ENCODE data around the gene ANK2. TPM values are rescaled to one million over a fixed set of nuclear protein-coding genes. Genes with fewer than 3 reads are reported as not detected.

The ANK2 gene
- polyA plus RNA-seq, 1 experiment: 1.3 TPM

DNA sequence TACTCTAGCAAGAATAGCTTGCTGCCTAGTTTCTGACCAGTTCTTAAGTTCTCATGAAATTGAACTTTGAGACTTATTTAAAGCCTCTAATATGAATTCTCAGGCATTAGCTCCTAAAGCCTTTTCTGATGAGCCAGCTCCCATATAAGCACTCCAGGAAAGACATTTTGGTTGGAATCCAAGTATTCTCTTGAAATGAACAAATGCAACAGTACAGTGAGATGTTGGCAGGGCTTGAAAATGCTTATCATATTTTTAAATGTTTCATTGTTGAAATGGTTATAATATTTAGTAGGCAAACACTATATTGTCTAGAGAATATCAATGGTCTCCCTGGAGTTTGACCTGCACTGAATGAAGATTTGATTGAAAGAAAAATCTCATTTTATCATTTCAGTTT, 240.3 kb downstream of the ANK2 start:
- Histone ChIP-seq H3K27me3 (ENCODE audit: control insufficient read depth, insufficient read depth, low read length) (no peaks in the 10 kb centered on the region), H3K27ac (ENCODE audit: low read depth, low read length) (no peak overlapping the region), H3K9me3 (ENCODE audit: control insufficient read depth, insufficient read depth, low read length) (no peaks in the 10 kb centered on the region), H3K4me3 (ENCODE audit: low read depth, low read length) (no peak overlapping the region)
- DNase-seq (ENCODE audit: low read depth, low spot score): no peak
- POLR2A ChIA-PET: no interaction called here
- TF ChIP-seq, protein P1, sequence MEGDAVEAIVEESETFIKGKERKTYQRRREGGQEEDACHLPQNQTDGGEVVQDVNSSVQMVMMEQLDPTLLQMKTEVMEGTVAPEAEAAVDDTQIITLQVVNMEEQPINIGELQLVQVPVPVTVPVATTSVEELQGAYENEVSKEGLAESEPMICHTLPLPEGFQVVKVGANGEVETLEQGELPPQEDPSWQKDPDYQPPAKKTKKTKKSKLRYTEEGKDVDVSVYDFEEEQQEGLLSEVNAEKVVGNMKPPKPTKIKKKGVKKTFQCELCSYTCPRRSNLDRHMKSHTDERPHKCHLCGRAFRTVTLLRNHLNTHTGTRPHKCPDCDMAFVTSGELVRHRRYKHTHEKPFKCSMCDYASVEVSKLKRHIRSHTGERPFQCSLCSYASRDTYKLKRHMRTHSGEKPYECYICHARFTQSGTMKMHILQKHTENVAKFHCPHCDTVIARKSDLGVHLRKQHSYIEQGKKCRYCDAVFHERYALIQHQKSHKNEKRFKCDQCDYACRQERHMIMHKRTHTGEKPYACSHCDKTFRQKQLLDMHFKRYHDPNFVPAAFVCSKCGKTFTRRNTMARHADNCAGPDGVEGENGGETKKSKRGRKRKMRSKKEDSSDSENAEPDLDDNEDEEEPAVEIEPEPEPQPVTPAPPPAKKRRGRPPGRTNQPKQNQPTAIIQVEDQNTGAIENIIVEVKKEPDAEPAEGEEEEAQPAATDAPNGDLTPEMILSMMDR (IDR thresholded peaks at IDR 0.05; ENCODE audit: low read depth, low read length): no peak
- CTCF ChIA-PET: interaction anchor here (0.7 to 9.3 kb wide), 3 partner anchors 10 to 27 kb away, joined by 3 to 63 read pairs (median 7); no protein-coding TSS in a partner anchor

DNA sequence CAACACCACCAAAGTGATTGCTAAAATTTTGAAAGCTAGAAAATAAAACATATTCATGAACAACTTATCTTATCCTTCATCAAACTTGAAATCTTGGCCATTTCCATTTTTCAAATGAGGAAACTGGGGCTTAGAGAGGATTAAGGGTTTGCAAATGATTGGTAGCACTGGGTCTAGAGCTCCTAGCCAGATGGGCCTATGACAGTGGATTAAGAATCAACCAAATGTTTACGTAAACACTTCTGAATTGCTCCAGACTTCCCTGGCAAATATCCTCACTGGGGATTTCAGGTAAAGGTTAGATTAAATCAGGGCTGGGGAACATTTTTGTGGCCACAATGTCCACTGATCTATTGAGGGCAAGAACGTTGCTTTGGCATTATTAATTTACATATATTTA, 241.2 kb downstream of the ANK2 start:
- no peaks in the 10 kb centered on the region for H3K9me3 ChIP-seq (ENCODE audit: control insufficient read depth, insufficient read depth, low read length)
- no peak for DNase-seq (ENCODE audit: low read depth, low spot score)
- no peaks in the 10 kb centered on the region for H3K27me3 ChIP-seq (ENCODE audit: control insufficient read depth, insufficient read depth, low read length)
- no peak overlapping the region for H3K27ac ChIP-seq (ENCODE audit: low read depth, low read length)
- H3K4me3 ChIP-seq (ENCODE audit: low read depth, low read length): no peak overlapping the region
- CTCF ChIA-PET: interaction anchor here (9.3 kb wide), 1 partner anchor 12 kb away, joined by 63 read pairs; no protein-coding TSS in a partner anchor
- POLR2A ChIA-PET: no interaction called here
- TF ChIP-seq, protein P1 (IDR thresholded peaks at IDR 0.05; ENCODE audit: low read depth, low read length): no peak

DNA sequence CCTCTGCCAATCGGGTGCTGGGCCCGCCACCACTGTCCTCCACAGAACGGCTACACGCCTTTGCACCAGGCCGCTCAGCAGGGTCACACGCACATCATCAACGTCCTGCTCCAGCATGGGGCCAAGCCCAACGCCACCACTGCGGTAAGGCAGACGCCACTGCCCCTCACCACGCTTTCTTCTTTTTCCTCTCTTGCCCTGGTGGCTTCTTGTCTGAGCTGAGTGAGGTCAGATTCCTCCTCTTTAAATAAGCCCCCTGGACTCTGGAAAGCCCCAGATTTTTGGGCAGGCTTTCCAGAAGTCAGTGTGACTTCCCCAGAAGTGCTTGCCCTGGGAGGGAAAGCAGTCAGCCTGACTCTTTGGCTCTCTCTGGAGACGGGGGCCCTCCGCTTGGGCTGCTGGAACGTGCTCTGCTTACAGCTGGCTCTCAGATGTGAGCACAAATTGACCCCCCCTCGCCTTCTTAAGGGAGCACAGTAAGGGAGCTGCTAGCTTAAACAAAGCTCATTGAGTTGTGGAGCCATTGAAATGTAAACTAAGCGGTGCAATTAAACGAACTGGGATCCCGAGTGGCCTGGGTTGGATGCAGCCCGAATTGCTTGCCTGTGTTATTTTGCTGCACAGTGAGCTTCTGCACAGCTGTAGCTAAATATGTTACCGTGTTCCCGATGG, 243.1 kb downstream of the ANK2 start:
- ChIA-PET POLR2A (no interaction called here), CTCF (interaction anchor here (0.7 to 9.3 kb wide), 4 partner anchors 10 to 89 kb away, joined by 3 to 63 read pairs (median 4); no protein-coding TSS in a partner anchor)
- Histone ChIP-seq H3K9me3 (ENCODE audit: control insufficient read depth, insufficient read depth, low read length) (no peaks in the 10 kb centered on the region), H3K27me3 (ENCODE audit: control insufficient read depth, insufficient read depth, low read length) (no peaks in the 10 kb centered on the region), H3K27ac (ENCODE audit: low read depth, low read length) (peak overlapping the region; percentile 66), H3K4me3 (ENCODE audit: low read depth, low read length) (peak overlapping the region; percentile 15; the same call in 1 of the 2 replicates)
- peak; percentile 57 for DNase-seq (ENCODE audit: low read depth, low spot score)
- TF ChIP-seq, protein P1 (IDR thresholded peaks at IDR 0.05; ENCODE audit: low read depth, low read length): no peak

DNA sequence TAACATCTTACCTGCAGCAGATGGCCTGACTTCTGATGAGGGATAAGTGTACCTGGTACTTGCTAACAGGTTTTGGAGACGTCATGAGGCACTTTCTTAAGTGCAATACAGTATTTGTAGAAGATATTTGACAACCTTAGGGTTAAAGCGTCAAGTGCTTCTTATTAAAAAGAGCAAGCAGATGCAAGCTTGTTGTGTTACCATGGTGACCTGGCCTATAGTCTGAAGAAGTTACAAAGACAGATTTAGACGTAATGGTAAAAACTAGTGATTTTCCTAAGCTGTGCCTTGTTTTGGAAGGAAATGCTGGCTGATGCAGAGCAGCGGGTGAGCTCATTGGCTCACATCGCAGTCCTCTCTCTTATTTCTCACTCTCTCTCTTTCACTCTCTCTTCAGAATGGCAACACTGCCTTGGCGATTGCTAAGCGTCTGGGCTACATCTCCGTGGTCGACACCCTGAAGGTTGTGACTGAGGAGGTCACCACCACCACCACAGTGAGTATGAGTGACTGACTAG, 243.6 kb downstream of the ANK2 start:
- ChIA-PET POLR2A (no interaction called here), CTCF (interaction anchor here (0.7 to 9.3 kb wide), 3 partner anchors 15 to 89 kb away, joined by 3 to 63 read pairs (median 4); no protein-coding TSS in a partner anchor)
- peak; percentile 10 for DNase-seq (ENCODE audit: low read depth, low spot score)
- Histone ChIP-seq H3K27ac (ENCODE audit: low read depth, low read length) (peak overlapping the region; percentile 21), H3K27me3 (ENCODE audit: control insufficient read depth, insufficient read depth, low read length) (no peaks in the 10 kb centered on the region), H3K9me3 (ENCODE audit: control insufficient read depth, insufficient read depth, low read length) (no peaks in the 10 kb centered on the region), H3K4me3 (ENCODE audit: low read depth, low read length) (peak overlapping the region; percentile 35)
- TF ChIP-seq, protein P1 (IDR thresholded peaks at IDR 0.05; ENCODE audit: low read depth, low read length): no peak

DNA sequence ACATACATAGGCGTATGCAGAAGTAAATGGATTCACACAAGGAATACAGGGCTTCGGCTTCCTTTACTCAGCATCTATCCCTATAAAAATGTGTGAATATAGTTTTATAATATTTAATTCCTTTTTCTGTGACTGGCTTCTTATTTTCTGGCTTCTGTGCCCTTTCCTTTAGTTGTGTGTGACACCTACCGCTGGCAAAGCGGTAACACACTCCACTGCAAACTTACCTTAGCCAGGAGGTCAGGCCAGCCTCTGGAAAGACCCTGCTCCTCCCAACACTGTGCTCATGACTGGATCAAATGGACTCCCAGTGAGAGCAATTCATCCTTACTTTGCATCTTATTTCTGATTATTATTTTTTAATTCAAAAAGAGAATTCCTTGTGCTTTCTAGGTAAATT, 244.2 kb downstream of the ANK2 start:
- TF ChIP-seq, protein P1 (IDR thresholded peaks at IDR 0.05; ENCODE audit: low read depth, low read length): no peak

More for the DNA sequence above, 244.2 kb downstream of the ANK2 start:
- no peak for DNase-seq (ENCODE audit: low read depth, low spot score)
- Histone ChIP-seq H3K4me3 (ENCODE audit: low read depth, low read length) (no peak overlapping the region), H3K27ac (ENCODE audit: low read depth, low read length) (no peak overlapping the region), H3K9me3 (ENCODE audit: control insufficient read depth, insufficient read depth, low read length) (no peaks in the 10 kb centered on the region), H3K27me3 (ENCODE audit: control insufficient read depth, insufficient read depth, low read length) (no peaks in the 10 kb centered on the region)
- ChIA-PET CTCF (interaction anchor here (1.1 to 9.3 kb wide), 2 partner anchors 15 to 22 kb away, joined by 3 to 63 read pairs; no protein-coding TSS in a partner anchor), POLR2A (no interaction called here)

Measured in AG04450 (cell line).